GM23338 (cell line): ENCODE results near the gene FAF2. TPM values are rescaled to one million over a fixed set of nuclear protein-coding genes. Genes with fewer than 3 reads are reported as not detected.

ENCODE experiments used
- ATAC-seq: fragments of 200-7000 bp; cut with Tn5 transposase; 3 replicates; pipeline ENCODE4 v1.9.1; 2020
- DNase-seq: peaks from one replicate; pipeline ENCODE4 v3.0.0-alpha.2; 2015; ENCODE audit warnings: low spot score
- H2AFZ ChIP-seq: fragments of 200-600 bp; sonication (generic); 2 replicates; pipeline ENCODE4 v1.8.0; 2016; ENCODE audit warnings: antibody characterized with exemption, mild to moderate bottlenecking, moderate library complexity
- H3F3A ChIP-seq: fragments of 200-600 bp; sonication (generic); replicated peaks from 2 replicates; pipeline ENCODE4 v1.8.0; 2017; ENCODE audit warnings: antibody characterized with exemption, mixed run types, low read depth
- H3K27ac ChIP-seq: fragments of 200-600 bp; sonication (generic); 2 replicates; pipeline ENCODE4 v1.6.1; 2016; ENCODE audit warnings: low read depth
- H3K27me3 ChIP-seq: fragments of 200-600 bp; sonication (generic); 2 replicates; pipeline ENCODE4 v1.8.0; 2016; ENCODE audit warnings: mild to moderate bottlenecking, mixed run types, moderate library complexity; ENCODE audit not compliant: insufficient read depth
- H3K36me3 ChIP-seq: fragments of 200-600 bp; sonication (generic); 2 replicates; pipeline ENCODE4 v1.8.0; 2016; ENCODE audit warnings: mild to moderate bottlenecking; ENCODE audit not compliant: insufficient read depth
- H3K4me1 ChIP-seq: fragments of 200-600 bp; sonication (generic); 2 replicates; pipeline ENCODE4 v1.8.0; 2016; ENCODE audit warnings: mild to moderate bottlenecking, moderate library complexity; ENCODE audit not compliant: insufficient read depth
- H3K4me2 ChIP-seq: fragments of 200-600 bp; sonication (generic); 2 replicates; pipeline ENCODE4 v1.7.1; 2017; ENCODE audit warnings: mixed run types
- H3K4me3 ChIP-seq: fragments of 200-600 bp; sonication (generic); 2 replicates; pipeline ENCODE4 v1.6.1; 2016; ENCODE audit warnings: mixed run types
- H3K79me2 ChIP-seq: fragments of 200-600 bp; sonication (generic); replicated peaks from 2 replicates; pipeline ENCODE4 v1.8.0; 2017; ENCODE audit warnings: mild to moderate bottlenecking; ENCODE audit not compliant: insufficient read depth
- H3K9me2 ChIP-seq: fragments of 200-600 bp; sonication (generic); 2 replicates; pipeline ENCODE4 v1.8.0; 2017; ENCODE audit not compliant: insufficient read depth
- H4K20me1 ChIP-seq: fragments of 200-600 bp; sonication (generic); replicated peaks from 2 replicates; pipeline ENCODE4 v1.8.0; 2017; ENCODE audit warnings: mild to moderate bottlenecking; ENCODE audit not compliant: insufficient read depth
- H3K27ac Mint-ChIP-seq: 2 replicates; pipeline ENCODE4 v1.8.0; 2020; ENCODE audit warnings: inconsistent platforms, mild to moderate bottlenecking, moderate library complexity, mixed read lengths
- H3K27me3 Mint-ChIP-seq: 3 replicates; pipeline ENCODE4 v1.8.0; 2022; ENCODE audit warnings: low read depth, mild to moderate bottlenecking, moderate library complexity, mixed read lengths, inconsistent platforms; ENCODE audit not compliant: insufficient read depth, poor library complexity
- H3K36me3 Mint-ChIP-seq: 3 replicates; pipeline ENCODE4 v1.8.0; 2021; ENCODE audit warnings: low read depth, mild to moderate bottlenecking, inconsistent platforms, moderate library complexity, mixed read lengths
- H3K4me1 Mint-ChIP-seq: 3 replicates; pipeline ENCODE4 v1.8.0; 2020; ENCODE audit warnings: mild to moderate bottlenecking, inconsistent platforms, mixed read lengths
- H3K4me3 Mint-ChIP-seq: 3 replicates; pipeline ENCODE4 v1.8.0; 2021; ENCODE audit warnings: moderate library complexity, mild to moderate bottlenecking, inconsistent platforms, mixed read lengths
- H3K9me3 Mint-ChIP-seq: 3 replicates; pipeline ENCODE4 v1.8.0; 2020; ENCODE audit warnings: moderate library complexity, mild to moderate bottlenecking, inconsistent platforms, mixed read lengths
- EZH2 ChIP-seq: fragments of 200-600 bp; sonication (generic); IDR thresholded peaks from one replicate; pipeline ENCODE4 v1.8.0; 2017; ENCODE audit warnings: antibody characterized with exemption, mild to moderate bottlenecking, low read depth; ENCODE audit not compliant: unreplicated experiment
- EZH2phosphoT487 ChIP-seq: fragments of 200-600 bp; sonication (generic); IDR thresholded peaks from one replicate; pipeline ENCODE4 v1.8.1; 2018; ENCODE audit warnings: antibody characterized with exemption; ENCODE audit not compliant: unreplicated experiment
- JUNB ChIP-seq: IDR thresholded peaks from one replicate; pipeline ENCODE4 v1.6.1; 2016; ENCODE audit warnings: antibody characterized with exemption; ENCODE audit not compliant: unreplicated experiment
- NANOG ChIP-seq: IDR thresholded peaks from 2 replicates; pipeline ENCODE4 v1.6.1; 2016; ENCODE audit warnings: antibody characterized with exemption, borderline replicate concordance
- STAT1 ChIP-seq: IDR thresholded peaks from one replicate; pipeline ENCODE4 v1.6.1; 2016; ENCODE audit warnings: antibody characterized with exemption; ENCODE audit not compliant: unreplicated experiment
- ZNF114 ChIP-seq: fragments of 250-450 bp; sonication (Bioruptor Pico); IDR thresholded peaks from 2 replicates; pipeline ENCODE4 v1.5.0; 2020; ENCODE audit warnings: mild to moderate bottlenecking, moderate library complexity
- ZNF331 ChIP-seq: fragments of 250-450 bp; sonication (Bioruptor Pico); IDR thresholded peaks from 2 replicates; pipeline ENCODE4 v1.5.0; 2020; ENCODE audit warnings: low read depth, mild to moderate bottlenecking, moderate library complexity
- polyA plus RNA-seq: library from polyadenylated mRNA; unstranded; fragments of >200 nt; fragmentation: Nextera tagmentation; extraction: Ambion mirVana; gene quantifications from 2 replicates; pipeline ENCODE4 v1.2.1, GENCODE V29; 2016
- total RNA-seq: library from RNA; depleted of rRNA; stranded (reverse); fragments of >200 nt; shearing (Covaris generic); gene quantifications from 2 replicates; pipeline ENCODE4 v1.2.3, GENCODE V29; 2014
- TF ChIP-seq, protein P1 (sequence below): IDR thresholded peaks from 2 replicates; pipeline ENCODE4 v1.6.1; 2016; ENCODE audit warnings: antibody characterized with exemption
- TF ChIP-seq, protein P2 (sequence below), 2 experiments: fragments of 200-600 bp in 1 of 2; sonication (generic) in 1 of 2; conservative IDR thresholded peaks; 2 replicates each; pipeline versions ENCODE4 v1.5.1 to v1.6.1; 2016 to 2017; ENCODE audit warnings: antibody characterized with exemption in 2 of 2, low read depth in 2 of 2, mild to moderate bottlenecking in 2 of 2, moderate library complexity in 1 of 2
- TF ChIP-seq, protein P3 (sequence below): IDR thresholded peaks from one replicate; pipeline ENCODE4 v1.6.1; 2018; ENCODE audit warnings: antibody characterized with exemption; ENCODE audit not compliant: unreplicated experiment

Gene FAF2
- total and polyA plus RNA-seq, 2 experiments from 2014 or later = 32.8 to 37.6 TPM

DNA sequence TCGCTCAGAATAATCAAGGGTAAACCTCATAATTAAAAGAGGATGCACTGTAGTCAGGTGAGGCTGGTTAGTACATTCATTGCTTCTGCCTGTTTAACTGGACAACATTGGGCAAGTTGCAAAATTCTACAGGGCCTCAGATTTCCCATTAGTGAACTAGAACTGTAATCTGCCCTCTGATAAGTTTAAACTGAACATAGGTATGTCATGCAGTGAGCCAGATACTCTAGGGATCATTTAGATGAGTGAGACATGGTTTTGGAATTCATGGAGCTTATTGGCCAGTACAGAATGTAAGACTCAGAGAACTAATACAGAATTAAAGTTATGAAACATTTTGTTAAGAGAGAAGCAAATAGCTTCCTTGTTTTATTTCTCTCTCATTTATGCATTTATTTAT is 53.1 kb downstream of the FAF2 start (continued):
- TF ChIP-seq EZH2phosphoT487 (no peak), ZNF331 (CRISPR knock-in tag) (no peak), STAT1 (no peak)
- TF ChIP-seq, protein P1, sequence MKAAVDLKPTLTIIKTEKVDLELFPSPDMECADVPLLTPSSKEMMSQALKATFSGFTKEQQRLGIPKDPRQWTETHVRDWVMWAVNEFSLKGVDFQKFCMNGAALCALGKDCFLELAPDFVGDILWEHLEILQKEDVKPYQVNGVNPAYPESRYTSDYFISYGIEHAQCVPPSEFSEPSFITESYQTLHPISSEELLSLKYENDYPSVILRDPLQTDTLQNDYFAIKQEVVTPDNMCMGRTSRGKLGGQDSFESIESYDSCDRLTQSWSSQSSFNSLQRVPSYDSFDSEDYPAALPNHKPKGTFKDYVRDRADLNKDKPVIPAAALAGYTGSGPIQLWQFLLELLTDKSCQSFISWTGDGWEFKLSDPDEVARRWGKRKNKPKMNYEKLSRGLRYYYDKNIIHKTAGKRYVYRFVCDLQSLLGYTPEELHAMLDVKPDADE = no peak

DNA sequence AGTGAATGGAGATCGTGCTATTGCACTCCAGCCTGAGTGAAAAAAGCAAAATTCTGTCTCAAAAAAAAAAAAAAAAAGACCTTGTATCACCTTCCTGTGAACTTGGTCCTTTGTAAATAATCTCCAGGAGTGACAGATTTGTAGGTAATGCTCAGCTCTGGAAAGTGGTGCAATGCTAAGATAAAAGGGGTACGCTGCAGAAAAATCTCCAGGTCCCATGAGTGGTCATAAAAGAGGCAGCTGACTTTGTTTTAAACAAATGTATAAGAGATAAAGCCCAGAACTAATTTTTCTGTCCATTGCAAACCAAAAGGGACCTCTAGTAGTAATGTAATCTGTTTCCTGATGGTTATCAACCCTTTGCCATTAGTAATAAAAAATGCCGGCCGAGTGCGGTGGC is 55.3 kb downstream of the FAF2 start:
- Histone ChIP-seq H3K36me3 (peaks cover 47% of the 10 kb centered on the region), H4K20me1 (0 out of 2 replicates have a peak, but pooled peaks cover 12% of the 10 kb centered on the region), H3K9me2 (no peaks in the 10 kb centered on the region), H3K79me2 (no peaks in the 10 kb centered on the region), H2AFZ (no peak overlapping the region), H3K27me3 (no peaks in the 10 kb centered on the region), H3F3A (no peaks in the 10 kb centered on the region), H3K27ac (no peak overlapping the region), H3K4me1 (no peaks in the 10 kb centered on the region), H3K4me2 (no peak overlapping the region), H3K4me3 (no peak overlapping the region)
- DNase-seq (no peak), ATAC-seq (no peak)
- TF ChIP-seq, protein P2, sequence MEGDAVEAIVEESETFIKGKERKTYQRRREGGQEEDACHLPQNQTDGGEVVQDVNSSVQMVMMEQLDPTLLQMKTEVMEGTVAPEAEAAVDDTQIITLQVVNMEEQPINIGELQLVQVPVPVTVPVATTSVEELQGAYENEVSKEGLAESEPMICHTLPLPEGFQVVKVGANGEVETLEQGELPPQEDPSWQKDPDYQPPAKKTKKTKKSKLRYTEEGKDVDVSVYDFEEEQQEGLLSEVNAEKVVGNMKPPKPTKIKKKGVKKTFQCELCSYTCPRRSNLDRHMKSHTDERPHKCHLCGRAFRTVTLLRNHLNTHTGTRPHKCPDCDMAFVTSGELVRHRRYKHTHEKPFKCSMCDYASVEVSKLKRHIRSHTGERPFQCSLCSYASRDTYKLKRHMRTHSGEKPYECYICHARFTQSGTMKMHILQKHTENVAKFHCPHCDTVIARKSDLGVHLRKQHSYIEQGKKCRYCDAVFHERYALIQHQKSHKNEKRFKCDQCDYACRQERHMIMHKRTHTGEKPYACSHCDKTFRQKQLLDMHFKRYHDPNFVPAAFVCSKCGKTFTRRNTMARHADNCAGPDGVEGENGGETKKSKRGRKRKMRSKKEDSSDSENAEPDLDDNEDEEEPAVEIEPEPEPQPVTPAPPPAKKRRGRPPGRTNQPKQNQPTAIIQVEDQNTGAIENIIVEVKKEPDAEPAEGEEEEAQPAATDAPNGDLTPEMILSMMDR (conservative IDR thresholded peaks at IDR 0.05; ENCODE audit: low read depth in 2 of 2) = no peak
- TF ChIP-seq NANOG = no peak
- no peak for TF ChIP-seq ZNF114 (CRISPR knock-in tag)
- TF ChIP-seq, protein P3, sequence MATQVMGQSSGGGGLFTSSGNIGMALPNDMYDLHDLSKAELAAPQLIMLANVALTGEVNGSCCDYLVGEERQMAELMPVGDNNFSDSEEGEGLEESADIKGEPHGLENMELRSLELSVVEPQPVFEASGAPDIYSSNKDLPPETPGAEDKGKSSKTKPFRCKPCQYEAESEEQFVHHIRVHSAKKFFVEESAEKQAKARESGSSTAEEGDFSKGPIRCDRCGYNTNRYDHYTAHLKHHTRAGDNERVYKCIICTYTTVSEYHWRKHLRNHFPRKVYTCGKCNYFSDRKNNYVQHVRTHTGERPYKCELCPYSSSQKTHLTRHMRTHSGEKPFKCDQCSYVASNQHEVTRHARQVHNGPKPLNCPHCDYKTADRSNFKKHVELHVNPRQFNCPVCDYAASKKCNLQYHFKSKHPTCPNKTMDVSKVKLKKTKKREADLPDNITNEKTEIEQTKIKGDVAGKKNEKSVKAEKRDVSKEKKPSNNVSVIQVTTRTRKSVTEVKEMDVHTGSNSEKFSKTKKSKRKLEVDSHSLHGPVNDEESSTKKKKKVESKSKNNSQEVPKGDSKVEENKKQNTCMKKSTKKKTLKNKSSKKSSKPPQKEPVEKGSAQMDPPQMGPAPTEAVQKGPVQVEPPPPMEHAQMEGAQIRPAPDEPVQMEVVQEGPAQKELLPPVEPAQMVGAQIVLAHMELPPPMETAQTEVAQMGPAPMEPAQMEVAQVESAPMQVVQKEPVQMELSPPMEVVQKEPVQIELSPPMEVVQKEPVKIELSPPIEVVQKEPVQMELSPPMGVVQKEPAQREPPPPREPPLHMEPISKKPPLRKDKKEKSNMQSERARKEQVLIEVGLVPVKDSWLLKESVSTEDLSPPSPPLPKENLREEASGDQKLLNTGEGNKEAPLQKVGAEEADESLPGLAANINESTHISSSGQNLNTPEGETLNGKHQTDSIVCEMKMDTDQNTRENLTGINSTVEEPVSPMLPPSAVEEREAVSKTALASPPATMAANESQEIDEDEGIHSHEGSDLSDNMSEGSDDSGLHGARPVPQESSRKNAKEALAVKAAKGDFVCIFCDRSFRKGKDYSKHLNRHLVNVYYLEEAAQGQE = no peak
- TF ChIP-seq ZNF331 (CRISPR knock-in tag) = no peak
- no peak for TF ChIP-seq EZH2phosphoT487
- TF ChIP-seq STAT1 = no peak
- TF ChIP-seq EZH2 = no peak
- TF ChIP-seq JUNB = no peak
- TF ChIP-seq, protein P1 = no peak
- H3K27me3 Mint-ChIP-seq = peaks cover 3% of the 10 kb centered on the region
- H3K4me3 Mint-ChIP-seq = no peak overlapping the region
- no peak overlapping the region for H3K27ac Mint-ChIP-seq
- H3K9me3 Mint-ChIP-seq = no peaks in the 10 kb centered on the region
- H3K36me3 Mint-ChIP-seq = peaks cover 84% of the 10 kb centered on the region
- H3K4me1 Mint-ChIP-seq = no peaks in the 10 kb centered on the region
